PFSK-1 (cell line): Measurements from ENCODE around the gene PACSIN1.

Experiments used
- FOXP2 ChIP-seq: optimal IDR thresholded peaks from 2 replicates; pipeline ENCODE3; 2011; ENCODE audit warnings: borderline replicate concordance, control low read depth, inconsistent platforms; ENCODE audit not compliant: insufficient read depth; ENCODE audit errors: extremely low read length, extremely low read depth
- POLR2AphosphoS5 ChIP-seq: IDR thresholded peaks from 2 replicates; pipeline ENCODE4 v1.6.1; 2012; ENCODE audit warnings: low read depth, mild to moderate bottlenecking, control low read depth, low read length, moderate library complexity
- SIN3A ChIP-seq: IDR thresholded peaks from 2 replicates; pipeline ENCODE4 v1.6.1; 2012; ENCODE audit warnings: mild to moderate bottlenecking, low read length, moderate library complexity, borderline replicate concordance; ENCODE audit not compliant: insufficient read depth
- TAF1 ChIP-seq: IDR thresholded peaks from 2 replicates; pipeline ENCODE4 v1.6.1; 2012; ENCODE audit warnings: low read length, control low read depth, borderline replicate concordance; ENCODE audit not compliant: insufficient read depth
- TF ChIP-seq, protein P1 (sequence below), 2 experiments: IDR thresholded peaks; 2 replicates each; pipeline versions ENCODE4 v1.6.1 to v1.8.0; 2011 to 2012; ENCODE audit warnings: low read depth in 2 of 2, low read length in 2 of 2, control low read depth in 1 of 2, inconsistent platforms in 1 of 2, mild to moderate bottlenecking in 1 of 2, moderate library complexity in 1 of 2; ENCODE audit not compliant: insufficient read depth in 1 of 2

PACSIN1 gene

DNA sequence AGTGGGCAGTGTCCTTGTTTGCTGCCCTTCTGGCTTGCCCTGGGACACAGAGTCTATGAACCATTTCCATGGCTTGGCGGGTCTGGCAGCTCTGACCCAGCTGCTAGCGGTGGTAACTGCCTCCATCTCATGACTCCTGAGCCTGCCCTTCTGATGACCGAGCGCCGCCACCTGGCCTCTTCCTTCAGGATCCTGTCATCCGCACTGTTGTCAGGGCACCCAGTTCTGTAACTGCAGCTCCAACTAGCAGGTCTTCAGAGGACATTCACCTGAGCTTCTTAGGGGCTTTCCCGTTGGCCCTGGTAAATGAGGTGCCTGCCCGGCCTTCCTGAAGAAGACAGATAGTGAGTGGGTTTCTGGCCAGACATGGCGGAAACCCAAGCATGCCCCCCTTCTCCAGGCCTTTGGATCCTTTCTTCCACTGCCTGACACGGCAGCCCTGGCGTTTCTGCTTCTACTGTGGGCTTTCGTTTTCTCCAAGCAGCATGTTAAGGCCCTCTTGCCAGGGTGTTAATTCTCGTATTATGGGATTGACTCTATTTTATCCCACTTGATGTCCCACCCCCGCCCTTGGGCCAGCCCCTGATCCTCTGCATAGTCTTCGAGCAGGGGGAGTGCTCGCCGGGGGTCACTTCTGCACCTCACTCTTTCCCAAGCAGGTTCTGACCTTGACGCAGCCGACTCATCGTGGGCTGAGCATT is 24.7 kb downstream of the PACSIN1 start:
- TF ChIP-seq SIN3A (no peak), POLR2AphosphoS5 (no peak), FOXP2 (no peak), TAF1 (no peak)
- TF ChIP-seq, protein P1, sequence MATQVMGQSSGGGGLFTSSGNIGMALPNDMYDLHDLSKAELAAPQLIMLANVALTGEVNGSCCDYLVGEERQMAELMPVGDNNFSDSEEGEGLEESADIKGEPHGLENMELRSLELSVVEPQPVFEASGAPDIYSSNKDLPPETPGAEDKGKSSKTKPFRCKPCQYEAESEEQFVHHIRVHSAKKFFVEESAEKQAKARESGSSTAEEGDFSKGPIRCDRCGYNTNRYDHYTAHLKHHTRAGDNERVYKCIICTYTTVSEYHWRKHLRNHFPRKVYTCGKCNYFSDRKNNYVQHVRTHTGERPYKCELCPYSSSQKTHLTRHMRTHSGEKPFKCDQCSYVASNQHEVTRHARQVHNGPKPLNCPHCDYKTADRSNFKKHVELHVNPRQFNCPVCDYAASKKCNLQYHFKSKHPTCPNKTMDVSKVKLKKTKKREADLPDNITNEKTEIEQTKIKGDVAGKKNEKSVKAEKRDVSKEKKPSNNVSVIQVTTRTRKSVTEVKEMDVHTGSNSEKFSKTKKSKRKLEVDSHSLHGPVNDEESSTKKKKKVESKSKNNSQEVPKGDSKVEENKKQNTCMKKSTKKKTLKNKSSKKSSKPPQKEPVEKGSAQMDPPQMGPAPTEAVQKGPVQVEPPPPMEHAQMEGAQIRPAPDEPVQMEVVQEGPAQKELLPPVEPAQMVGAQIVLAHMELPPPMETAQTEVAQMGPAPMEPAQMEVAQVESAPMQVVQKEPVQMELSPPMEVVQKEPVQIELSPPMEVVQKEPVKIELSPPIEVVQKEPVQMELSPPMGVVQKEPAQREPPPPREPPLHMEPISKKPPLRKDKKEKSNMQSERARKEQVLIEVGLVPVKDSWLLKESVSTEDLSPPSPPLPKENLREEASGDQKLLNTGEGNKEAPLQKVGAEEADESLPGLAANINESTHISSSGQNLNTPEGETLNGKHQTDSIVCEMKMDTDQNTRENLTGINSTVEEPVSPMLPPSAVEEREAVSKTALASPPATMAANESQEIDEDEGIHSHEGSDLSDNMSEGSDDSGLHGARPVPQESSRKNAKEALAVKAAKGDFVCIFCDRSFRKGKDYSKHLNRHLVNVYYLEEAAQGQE (IDR thresholded peaks at IDR 0.05; ENCODE audit: insufficient read depth in 1 of 2, low read depth in 2 of 2, low read length in 2 of 2) = no peak

GRCh38 chr6:34491091-34491430 is 25.2 kb downstream of the PACSIN1 start:
- no peak for TF ChIP-seq TAF1
- TF ChIP-seq FOXP2 = no peak
- TF ChIP-seq POLR2AphosphoS5 = no peak
- no peak for TF ChIP-seq SIN3A
- TF ChIP-seq, protein P1 (IDR thresholded peaks at IDR 0.05; ENCODE audit: insufficient read depth in 1 of 2, low read depth in 2 of 2, low read length in 2 of 2) = no peak

GRCh38 chr6:34493344-34493743 is 27.5 kb downstream of the PACSIN1 start:
- TF ChIP-seq FOXP2 (no peak), SIN3A (no peak), TAF1 (no peak), POLR2AphosphoS5 (no peak)
- TF ChIP-seq, protein P1 (IDR thresholded peaks at IDR 0.05; ENCODE audit: insufficient read depth in 1 of 2, low read depth in 2 of 2, low read length in 2 of 2) = no peak

GRCh38 chr6:34494973-34495372 is 29.1 kb downstream of the PACSIN1 start:
- no peak for TF ChIP-seq TAF1
- TF ChIP-seq POLR2AphosphoS5 = no peak
- TF ChIP-seq, protein P1 (IDR thresholded peaks at IDR 0.05; ENCODE audit: insufficient read depth in 1 of 2, low read depth in 2 of 2, low read length in 2 of 2) = no peak
- TF ChIP-seq FOXP2 = no peak
- TF ChIP-seq SIN3A = no peak
